Trophoblast cell (in vitro differentiated cells and primary cell): ENCODE results near the gene PECR.

Experiments used
- DNase-seq, 2 donors: peaks; one replicate each; pipeline ENCODE4 v3.0.0-alpha.2; 2016
- H2AFZ ChIP-seq: 2 replicates; pipeline ENCODE4 v1.6.1; 2013; ENCODE audit warnings: low read length, moderate library complexity, mild to moderate bottlenecking; ENCODE audit not compliant: insufficient read depth, poor library complexity
- H2AK5ac ChIP-seq: 2 replicates; pipeline ENCODE4 v1.6.1; 2013; ENCODE audit warnings: mild to moderate bottlenecking, low read length
- H2BK120ac ChIP-seq: 2 replicates; pipeline ENCODE4 v1.6.1; 2013; ENCODE audit warnings: low read length, mild to moderate bottlenecking, moderate library complexity; ENCODE audit not compliant: insufficient read depth, poor library complexity
- H2BK12ac ChIP-seq: 2 replicates; pipeline ENCODE4 v1.6.1; 2013; ENCODE audit warnings: mild to moderate bottlenecking, low read length, moderate library complexity
- H2BK5ac ChIP-seq: 2 replicates; pipeline ENCODE4 v1.6.1; 2013; ENCODE audit warnings: low read length, low read depth, moderate library complexity, mild to moderate bottlenecking; ENCODE audit not compliant: poor library complexity
- H3K14ac ChIP-seq: 2 replicates; pipeline ENCODE4 v1.6.1; 2013; ENCODE audit warnings: mild to moderate bottlenecking, low read length
- H3K18ac ChIP-seq: 2 replicates; pipeline ENCODE4 v1.6.1; 2013; ENCODE audit warnings: mild to moderate bottlenecking, low read length
- H3K23ac ChIP-seq: 2 replicates; pipeline ENCODE4 v1.6.1; 2013; ENCODE audit warnings: low read length
- H3K27ac ChIP-seq: 2 replicates; pipeline ENCODE4 v1.5.1; 2013; ENCODE audit warnings: low read depth, mild to moderate bottlenecking, inconsistent platforms, low read length, moderate library complexity
- H3K27me3 ChIP-seq: 2 replicates; pipeline ENCODE4 v1.6.1; 2013; ENCODE audit warnings: inconsistent platforms, mild to moderate bottlenecking, low read length, moderate library complexity; ENCODE audit not compliant: insufficient read depth
- H3K36me3 ChIP-seq, 2 experiments: 1 replicate in 1 of 2; 2 replicates in 1 of 2; pipeline ENCODE4 v1.6.1; 2013; ENCODE audit warnings: low read length in 2 of 2, mild to moderate bottlenecking in 2 of 2, moderate library complexity in 1 of 2; ENCODE audit not compliant: insufficient read depth in 2 of 2, control insufficient read depth in 1 of 2
- H3K4ac ChIP-seq: 2 replicates; pipeline ENCODE4 v1.6.1; 2013; ENCODE audit warnings: low read depth, mild to moderate bottlenecking, low read length, moderate library complexity
- H3K4me1 ChIP-seq, 2 experiments: 1 replicate in 1 of 2; 2 replicates in 1 of 2; pipeline ENCODE4 v1.6.1; 2013; ENCODE audit warnings: low read length in 2 of 2, mild to moderate bottlenecking in 2 of 2, moderate library complexity in 1 of 2; ENCODE audit not compliant: insufficient read depth in 2 of 2, control insufficient read depth in 1 of 2
- H3K4me2 ChIP-seq: 2 replicates; pipeline ENCODE4 v1.6.1; 2013; ENCODE audit warnings: inconsistent platforms, mild to moderate bottlenecking, low read length, moderate library complexity
- H3K4me3 ChIP-seq: 2 replicates; pipeline ENCODE4 v1.5.1; 2013; ENCODE audit warnings: mild to moderate bottlenecking, low read depth, low read length, inconsistent platforms
- H3K79me1 ChIP-seq: one replicate; pipeline ENCODE4 v1.6.1; 2013; ENCODE audit warnings: low read length
- H3K79me2 ChIP-seq: 2 replicates; pipeline ENCODE4 v1.6.1; 2013; ENCODE audit warnings: low read length, mild to moderate bottlenecking; ENCODE audit not compliant: control insufficient read depth, insufficient read depth, poor library complexity
- H3K9ac ChIP-seq: 2 replicates; pipeline ENCODE4 v1.6.1; 2013; ENCODE audit warnings: mild to moderate bottlenecking, low read length
- H3K9me3 ChIP-seq: 2 replicates; pipeline ENCODE4 v1.6.1; 2013; ENCODE audit warnings: low read depth, mild to moderate bottlenecking, control low read depth, inconsistent platforms, low read length; ENCODE audit not compliant: insufficient read depth
- H4K12ac ChIP-seq: 2 replicates; pipeline ENCODE4 v1.6.1; 2013; ENCODE audit warnings: low read depth, mild to moderate bottlenecking, low read length, moderate library complexity
- H4K8ac ChIP-seq: 2 replicates; pipeline ENCODE4 v1.6.1; 2013; ENCODE audit warnings: low read depth, mild to moderate bottlenecking, low read length, moderate library complexity
- H4K91ac ChIP-seq: one replicate; pipeline ENCODE4 v1.6.1; 2013; ENCODE audit warnings: low read depth, mild to moderate bottlenecking, low read length, moderate library complexity
- WGBS: extraction: QIAGEN DNeasy Blood & Tissue Kit; methylation state at CpG from one replicate; pipeline ENCODE4 v1.1.7; 2013; ENCODE audit warnings: missing lambda C conversion rate; ENCODE audit not compliant: insufficient read length, insufficient coverage; ENCODE audit errors: extremely low coverage; 5-methylcytosine and 5-hydroxymethylcytosine counted together

PECR gene

DNA sequence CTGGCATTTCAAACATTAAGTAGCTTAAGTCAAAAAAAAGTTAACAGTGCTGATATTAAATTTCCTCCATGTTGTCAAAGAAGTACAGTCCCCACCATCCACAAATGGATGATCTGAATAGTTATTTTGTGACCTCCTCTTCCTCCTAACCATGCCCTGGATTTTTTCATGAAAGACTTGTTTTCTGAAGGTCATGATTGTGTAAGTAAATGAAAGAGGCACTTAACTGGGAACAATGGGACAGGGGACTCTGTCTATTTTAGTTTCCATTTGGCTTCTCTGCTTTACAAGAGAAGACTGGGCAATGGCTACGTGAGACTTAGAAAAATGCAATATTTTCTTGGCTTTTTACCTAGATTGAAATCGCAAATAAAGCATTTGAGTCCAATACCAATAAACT lies 32.2 kb downstream of the PECR start:
- H3K4me1 ChIP-seq = no peaks in the 10 kb centered on the region
- H3K4me2 ChIP-seq = no peak overlapping the region
- no peaks in the 10 kb centered on the region for H3K9me3 ChIP-seq
- no peak overlapping the region for H3K14ac ChIP-seq
- no peak for DNase-seq
- no peak overlapping the region for H3K4ac ChIP-seq
- H4K12ac ChIP-seq = no peak overlapping the region
- H2BK12ac ChIP-seq = no peak overlapping the region
- no CpG with 5 or more reads among the region's 2 CpGs for WGBS
- H3K9ac ChIP-seq = no peak overlapping the region
- no peak overlapping the region for H3K23ac ChIP-seq
- no peaks in the 10 kb centered on the region for H3K79me2 ChIP-seq
- H3K27ac ChIP-seq = no peak overlapping the region
- H3K27me3 ChIP-seq = no peaks in the 10 kb centered on the region
- no peak overlapping the region for H4K8ac ChIP-seq
- H2AK5ac ChIP-seq = no peak overlapping the region
- H4K91ac ChIP-seq = no peak overlapping the region
- H2BK5ac ChIP-seq = no peak overlapping the region
- no peak overlapping the region for H2AFZ ChIP-seq
- no peak overlapping the region for H3K18ac ChIP-seq
- H3K4me3 ChIP-seq = no peak overlapping the region
- no peaks in the 10 kb centered on the region for H3K79me1 ChIP-seq
- peaks cover 0 to 1% of the 10 kb centered on the region in 2 experiments for H3K36me3 ChIP-seq
- H2BK120ac ChIP-seq = no peak overlapping the region

DNA sequence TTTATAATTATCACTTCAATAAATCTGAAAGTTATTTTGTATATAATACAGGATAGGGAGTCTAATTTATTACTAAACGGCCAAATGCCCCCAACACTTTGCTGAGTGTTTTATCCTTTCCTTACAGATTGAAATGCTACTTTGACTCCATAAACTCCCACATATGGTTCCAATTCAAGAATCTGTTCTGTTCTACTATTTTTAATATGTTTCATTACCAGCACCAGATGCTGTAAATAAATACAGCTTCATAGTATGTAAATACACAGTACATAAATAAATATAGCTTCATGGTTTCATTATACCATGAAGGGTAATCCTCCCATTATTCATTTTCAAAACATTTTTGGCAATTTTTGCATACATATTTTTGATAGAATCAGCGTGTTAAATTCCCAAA lies 34.2 kb downstream of the PECR start:
- H4K91ac ChIP-seq = no peak overlapping the region
- H3K79me2 ChIP-seq = no peaks in the 10 kb centered on the region
- no peak overlapping the region for H3K27ac ChIP-seq
- no peak overlapping the region for H3K23ac ChIP-seq
- no CpG with 5 or more reads among the region's 2 CpGs for WGBS
- H3K27me3 ChIP-seq = no peaks in the 10 kb centered on the region
- H3K79me1 ChIP-seq = no peaks in the 10 kb centered on the region
- no peak overlapping the region for H3K4ac ChIP-seq
- no peak for DNase-seq
- no peak overlapping the region for H2BK120ac ChIP-seq
- H3K4me2 ChIP-seq = no peak overlapping the region
- H2BK12ac ChIP-seq = no peak overlapping the region
- no peaks in the 10 kb centered on the region for H3K9me3 ChIP-seq
- no peak overlapping the region for H3K18ac ChIP-seq
- H2AK5ac ChIP-seq = no peak overlapping the region
- no peak overlapping the region for H2AFZ ChIP-seq
- no peak overlapping the region for H4K8ac ChIP-seq
- H3K4me3 ChIP-seq = no peak overlapping the region
- no peak overlapping the region for H4K12ac ChIP-seq
- no peak overlapping the region for H3K14ac ChIP-seq
- H2BK5ac ChIP-seq = no peak overlapping the region
- H3K9ac ChIP-seq = no peak overlapping the region
- no peaks in the 10 kb centered on the region for H3K4me1 ChIP-seq
- H3K36me3 ChIP-seq = peaks cover 0 to 1% of the 10 kb centered on the region in 2 experiments

DNA sequence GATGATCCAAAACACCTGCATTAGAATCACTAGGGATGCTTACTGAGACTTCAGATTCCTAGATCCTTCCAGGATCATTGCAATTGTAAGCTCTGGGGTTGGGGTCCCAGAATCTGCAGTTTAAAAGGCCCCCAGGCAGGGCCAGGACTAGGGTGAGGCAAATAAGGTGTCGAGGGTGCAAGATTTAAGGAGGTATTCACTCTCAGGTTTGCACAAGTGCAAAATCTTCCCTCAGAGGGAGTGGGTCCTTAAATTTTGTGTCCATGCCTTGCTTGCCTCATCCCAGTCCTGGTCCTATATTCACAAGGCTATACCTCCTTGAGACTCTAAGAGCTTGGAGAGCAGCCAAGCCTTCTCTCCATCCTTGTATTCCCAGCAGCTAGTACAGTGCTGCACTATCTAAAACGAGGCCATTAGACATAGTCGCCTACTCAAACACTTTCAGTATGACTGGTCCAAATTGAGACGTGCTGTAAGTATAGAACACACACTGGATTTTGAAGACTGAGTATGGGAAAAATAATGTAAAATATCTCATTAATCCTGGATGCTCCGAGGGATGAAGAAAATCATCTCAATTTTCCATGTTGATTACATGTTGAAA lies 36.6 kb downstream of the PECR start:
- no peak overlapping the region for H2BK5ac ChIP-seq
- no peak overlapping the region for H3K18ac ChIP-seq
- H2BK120ac ChIP-seq = no peak overlapping the region
- no peak for DNase-seq
- no peak overlapping the region for H3K4me3 ChIP-seq
- H2BK12ac ChIP-seq = no peak overlapping the region
- no peak overlapping the region for H3K4me2 ChIP-seq
- no peaks in the 10 kb centered on the region for H3K27me3 ChIP-seq
- H3K9ac ChIP-seq = no peak overlapping the region
- H4K91ac ChIP-seq = no peak overlapping the region
- no peak overlapping the region for H3K23ac ChIP-seq
- peaks cover 0 to 1% of the 10 kb centered on the region in 2 experiments for H3K36me3 ChIP-seq
- no peak overlapping the region for H2AFZ ChIP-seq
- no peaks in the 10 kb centered on the region for H3K79me1 ChIP-seq
- no peak overlapping the region for H3K27ac ChIP-seq
- H4K12ac ChIP-seq = no peak overlapping the region
- no peaks in the 10 kb centered on the region for H3K9me3 ChIP-seq
- no CpG with 5 or more reads among the region's 5 CpGs for WGBS
- no peak overlapping the region for H3K14ac ChIP-seq
- H3K4me1 ChIP-seq = no peaks in the 10 kb centered on the region
- no peak overlapping the region for H4K8ac ChIP-seq
- H3K79me2 ChIP-seq = no peaks in the 10 kb centered on the region
- no peak overlapping the region for H3K4ac ChIP-seq
- no peak overlapping the region for H2AK5ac ChIP-seq

DNA sequence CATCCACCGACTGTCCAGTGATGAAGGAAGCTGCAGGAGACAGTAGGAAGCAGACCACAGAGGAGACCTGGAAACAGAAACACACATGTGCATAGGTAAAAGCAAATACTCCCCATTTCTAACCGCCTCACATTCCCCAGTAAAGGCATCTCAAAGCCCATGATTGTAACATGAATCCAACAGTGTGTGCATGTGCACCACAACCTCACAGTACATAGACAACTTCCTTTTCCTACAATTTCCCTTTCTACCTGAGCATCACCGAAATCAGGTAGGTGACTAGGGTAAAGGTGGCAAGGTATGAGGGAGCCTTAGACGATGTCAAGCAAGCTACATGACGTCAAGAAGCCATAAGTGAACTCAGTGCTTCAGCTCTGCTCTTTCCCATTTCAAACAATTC lies 37.7 kb downstream of the PECR start:
- no peaks in the 10 kb centered on the region for H3K79me2 ChIP-seq
- H3K4me3 ChIP-seq = no peak overlapping the region
- no peak overlapping the region for H3K14ac ChIP-seq
- H3K27ac ChIP-seq = no peak overlapping the region
- H2BK5ac ChIP-seq = no peak overlapping the region
- H3K79me1 ChIP-seq = no peaks in the 10 kb centered on the region
- H2AK5ac ChIP-seq = no peak overlapping the region
- H3K27me3 ChIP-seq = no peaks in the 10 kb centered on the region
- H3K9me3 ChIP-seq = no peaks in the 10 kb centered on the region
- no peak overlapping the region for H4K91ac ChIP-seq
- H3K18ac ChIP-seq = no peak overlapping the region
- no peak overlapping the region for H3K4me2 ChIP-seq
- no peak overlapping the region for H3K9ac ChIP-seq
- no peak for DNase-seq
- no peak overlapping the region for H2BK12ac ChIP-seq
- no CpG with 5 or more reads among the region's 5 CpGs for WGBS
- H3K4ac ChIP-seq = no peak overlapping the region
- no peak overlapping the region for H4K12ac ChIP-seq
- no peak overlapping the region for H4K8ac ChIP-seq
- H3K23ac ChIP-seq = no peak overlapping the region
- H3K36me3 ChIP-seq = peaks cover 0 to 1% of the 10 kb centered on the region in 2 experiments
- H2BK120ac ChIP-seq = no peak overlapping the region
- H3K4me1 ChIP-seq = no peaks in the 10 kb centered on the region
- no peak overlapping the region for H2AFZ ChIP-seq
